Measurements from ENCODE around the gene CHAMP1.

- TF ChIP-seq CTCF (IDR thresholded peaks at IDR 0.05; ENCODE audit: poor library complexity, severe bottlenecking): no peak
- no peak for TF ChIP-seq EP300 (conservative IDR thresholded peaks at IDR 0.05; ENCODE audit: poor library complexity, severe bottlenecking)
- TF ChIP-seq SMC3 (conservative IDR thresholded peaks at IDR 0.05; ENCODE audit: poor library complexity): no peak
- no peak for TF ChIP-seq EZH2 (IDR thresholded peaks at IDR 0.05; ENCODE audit: borderline replicate concordance, insufficient read depth, low read length, poor library complexity, severe bottlenecking)
- no peak for TF ChIP-seq REST (IDR thresholded peaks at IDR 0.05; ENCODE audit: borderline replicate concordance)
- TF ChIP-seq MXI1 (conservative IDR thresholded peaks at IDR 0.05; ENCODE audit: poor library complexity, severe bottlenecking): no peak
- no peak for TF ChIP-seq POLR2AphosphoS5 (IDR thresholded peaks at IDR 0.05)
Observed at GRCh38 chr13:114286808-114287207, 27.5 kb upstream of the CHAMP1 start.

Measured in neural cell (in vitro differentiated cells).